Neural progenitor cell (in vitro differentiated cells): ENCODE data around the gene LRRTM4.

Source experiments
- CTCF ChIP-seq: fragments of 200-600 bp; sonication (generic); IDR thresholded peaks from 2 replicates; pipeline ENCODE4 v1.5.1; 2017; ENCODE audit warnings: antibody characterized with exemption, mild to moderate bottlenecking
- EZH2phosphoT487 ChIP-seq: fragments of 200-600 bp; sonication (generic); IDR thresholded peaks from 2 replicates; pipeline ENCODE4 v1.6.1; 2017; ENCODE audit warnings: antibody characterized with exemption

DNA sequence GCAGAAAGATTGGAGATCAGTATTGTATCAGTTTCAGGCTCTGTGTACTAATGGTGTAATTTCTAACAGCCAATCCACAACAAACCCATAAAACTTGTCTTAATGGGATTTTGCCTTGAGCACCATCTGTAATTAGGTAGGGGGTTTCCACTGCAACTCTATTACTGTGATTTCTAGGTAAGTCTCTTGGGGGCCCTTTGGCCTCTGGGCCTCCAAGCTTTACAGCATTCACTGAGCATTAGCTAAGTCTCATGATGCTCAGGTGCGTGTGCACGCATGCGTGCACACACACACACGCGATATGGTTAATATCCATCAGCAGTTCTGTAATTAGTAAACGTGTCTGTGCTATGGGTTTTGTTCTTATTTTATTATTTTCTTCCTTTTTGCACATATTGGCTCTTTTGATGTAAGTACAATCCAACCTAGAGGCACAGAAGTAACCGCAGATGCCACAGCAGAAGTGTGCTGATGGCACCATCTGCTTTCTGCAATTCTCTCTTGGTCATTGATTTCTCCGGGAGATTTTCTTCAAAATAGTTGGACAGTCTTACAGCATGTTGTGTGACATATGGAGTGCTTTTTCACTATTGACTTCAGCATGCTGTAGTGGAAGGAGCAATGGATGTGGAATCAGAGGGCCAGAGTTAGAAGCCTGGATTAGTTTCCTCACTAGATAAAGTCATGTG is 592.0 kb downstream of the LRRTM4 start:
- TF ChIP-seq EZH2phosphoT487 (no peak), CTCF (no peak)
